MM.1S (cell line): Measurements from ENCODE around the gene MRPL53.

Source experiments
- DNase-seq: peaks from one replicate; pipeline ENCODE4 v3.0.0-alpha.2; 2015
- H2AFZ ChIP-seq: fragments of 300-600 bp; sonication (generic); 2 replicates; pipeline ENCODE4 v1.6.0; 2016; ENCODE audit warnings: antibody characterized with exemption, low read length
- H3F3A ChIP-seq: fragments of 300-600 bp; sonication (generic); 2 replicates; pipeline ENCODE4 v1.6.1; 2016; ENCODE audit warnings: mild to moderate bottlenecking, antibody characterized with exemption, low read length, moderate library complexity, mixed read lengths; ENCODE audit not compliant: insufficient read depth
- H3K27ac ChIP-seq: fragments of 300-600 bp; sonication (generic); 2 replicates; pipeline ENCODE4 v1.5.1; 2016; ENCODE audit warnings: mild to moderate bottlenecking, low read length
- H3K27me3 ChIP-seq: fragments of 300-600 bp; sonication (generic); replicated peaks from 2 replicates; pipeline ENCODE4 v1.6.0; 2016; ENCODE audit warnings: low read length; ENCODE audit not compliant: insufficient read depth
- H3K36me3 ChIP-seq: fragments of 300-600 bp; sonication (generic); replicated peaks from 2 replicates; pipeline ENCODE4 v1.6.1; 2016; ENCODE audit warnings: mild to moderate bottlenecking, low read length, mixed read lengths; ENCODE audit not compliant: insufficient read depth
- H3K4me1 ChIP-seq: fragments of 300-600 bp; sonication (generic); 2 replicates; pipeline ENCODE4 v1.6.1; 2016; ENCODE audit warnings: low read length, mixed read lengths
- H3K4me2 ChIP-seq: fragments of 300-600 bp; sonication (generic); 2 replicates; pipeline ENCODE4 v1.6.0; 2016; ENCODE audit warnings: low read depth, low read length
- H3K4me3 ChIP-seq: fragments of 300-600 bp; sonication (generic); 2 replicates; pipeline ENCODE4 v1.5.1; 2016; ENCODE audit warnings: low read length, mixed read lengths
- H3K79me2 ChIP-seq: fragments of 300-600 bp; sonication (generic); 2 replicates; pipeline ENCODE4 v1.6.1; 2016; ENCODE audit warnings: mixed run types, low read length, mixed read lengths
- H3K9ac ChIP-seq: fragments of 300-600 bp; sonication (generic); 2 replicates; pipeline ENCODE4 v1.6.1; 2016; ENCODE audit warnings: low read length, mixed read lengths
- H3K9me2 ChIP-seq: fragments of 300-600 bp; sonication (generic); replicated peaks from 2 replicates; pipeline ENCODE4 v1.6.1; 2016; ENCODE audit warnings: mild to moderate bottlenecking, low read length, mixed read lengths; ENCODE audit not compliant: insufficient read depth
- H3K9me3 ChIP-seq: fragments of 300-600 bp; sonication (generic); replicated peaks from 2 replicates; pipeline ENCODE4 v1.6.1; 2016; ENCODE audit warnings: mild to moderate bottlenecking, low read length, mixed read lengths; ENCODE audit not compliant: insufficient read depth
- H4K20me1 ChIP-seq: fragments of 300-600 bp; sonication (generic); 2 replicates; pipeline ENCODE4 v1.6.1; 2016; ENCODE audit warnings: mild to moderate bottlenecking, low read length, moderate library complexity, mixed read lengths; ENCODE audit not compliant: insufficient read depth
- CTCF ChIP-seq: fragments of 300-600 bp; sonication (generic); IDR thresholded peaks from 2 replicates; pipeline ENCODE4 v1.5.1; 2016; ENCODE audit warnings: antibody characterized with exemption, low read length, mixed read lengths
- EZH2 ChIP-seq: fragments of 300-600 bp; sonication (generic); optimal IDR thresholded peaks from 2 replicates; pipeline ENCODE3; 2017; ENCODE audit warnings: low read depth, mild to moderate bottlenecking, antibody characterized with exemption, low read length, mixed read lengths
- EZH2phosphoT487 ChIP-seq: fragments of 300-600 bp; sonication (generic); IDR thresholded peaks from 2 replicates; pipeline ENCODE4 v1.6.1; 2018; ENCODE audit warnings: antibody characterized with exemption, low read length

Gene MRPL53

GRCh38 chr2:74493546-74493945, 21.1 kb upstream of the MRPL53 start:
- DNase-seq: no peak
- no peaks in the 10 kb centered on the region for H3F3A ChIP-seq
- no peak overlapping the region for H3K4me3 ChIP-seq
- H3K4me1 ChIP-seq: no peaks in the 10 kb centered on the region
- no peaks in the 10 kb centered on the region for H3K79me2 ChIP-seq
- H3K9me3 ChIP-seq: no peaks in the 10 kb centered on the region
- H3K27me3 ChIP-seq: peaks cover 9% of the 10 kb centered on the region
- no peak overlapping the region for H2AFZ ChIP-seq
- no peaks in the 10 kb centered on the region for H3K36me3 ChIP-seq
- H3K9ac ChIP-seq: no peak overlapping the region
- H3K27ac ChIP-seq: no peak overlapping the region
- no peak overlapping the region for H3K4me2 ChIP-seq
- H4K20me1 ChIP-seq: no peaks in the 10 kb centered on the region
- no peaks in the 10 kb centered on the region for H3K9me2 ChIP-seq
- TF ChIP-seq EZH2phosphoT487 (no peak), EZH2 (no peak), CTCF (no peak)

- Histone ChIP-seq H3K9me3 (no peaks in the 10 kb centered on the region), H3K27me3 (no peaks in the 10 kb centered on the region), H3K4me3 (no peak overlapping the region), H2AFZ (no peak overlapping the region), H3K4me2 (no peak overlapping the region), H4K20me1 (no peaks in the 10 kb centered on the region), H3K27ac (no peak overlapping the region), H3K4me1 (no peaks in the 10 kb centered on the region), H3K79me2 (no peaks in the 10 kb centered on the region), H3F3A (no peaks in the 10 kb centered on the region), H3K9me2 (no peaks in the 10 kb centered on the region), H3K36me3 (no peaks in the 10 kb centered on the region), H3K9ac (no peak overlapping the region)
- no peak for TF ChIP-seq EZH2phosphoT487
- no peak for DNase-seq
Observed at GRCh38 chr2:74491648-74492544, 19.4 kb upstream of the MRPL53 start.

- no peak for DNase-seq
- Histone ChIP-seq H3K79me2 (peaks cover 2% of the 10 kb centered on the region; the same call in 1 of the 2 replicates), H3K27me3 (no peaks in the 10 kb centered on the region), H2AFZ (no peak overlapping the region), H3K9me2 (no peaks in the 10 kb centered on the region), H3K4me1 (no peaks in the 10 kb centered on the region), H3K4me2 (no peak overlapping the region), H3K9me3 (no peaks in the 10 kb centered on the region), H3K36me3 (no peaks in the 10 kb centered on the region), H3K9ac (no peak overlapping the region), H4K20me1 (no peaks in the 10 kb centered on the region), H3K27ac (no peak overlapping the region), H3F3A (no peaks in the 10 kb centered on the region), H3K4me3 (no peak overlapping the region)
- TF ChIP-seq CTCF (no peak), EZH2 (no peak), EZH2phosphoT487 (no peak)
Observed at GRCh38 chr2:74489906-74490305, 17.4 kb upstream of the MRPL53 start.
